Measurements from ENCODE around the gene KCNAB1. TPM values are rescaled to one million over a fixed set of nuclear protein-coding genes. Genes with fewer than 3 reads are reported as not detected.
A peak's percentile ranks its signal among the peaks of the same experiment; 100 is the strongest.

KCNAB1 gene
- total RNA-seq, 2 experiments from 2014 or later, result not detected

DNA sequence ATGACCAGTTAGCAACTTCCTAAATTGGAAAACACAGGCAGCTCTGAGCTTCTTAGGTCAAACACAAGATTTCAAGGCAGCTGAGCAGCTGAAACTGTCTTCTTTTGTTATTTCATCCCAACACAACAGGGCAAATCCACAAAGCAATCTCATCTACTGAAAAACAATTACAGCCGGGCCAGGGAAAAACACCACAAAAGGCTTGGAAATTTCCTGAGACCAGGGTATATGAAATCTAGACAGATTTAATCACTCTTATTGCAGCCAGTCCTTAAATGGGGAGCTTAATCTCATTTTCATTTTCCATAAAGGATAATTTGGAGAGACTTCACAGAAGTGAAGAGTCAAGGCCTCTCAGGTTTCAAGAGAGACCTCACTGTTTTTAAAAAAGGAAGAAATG lies 252.7 kb downstream of the KCNAB1 start:
- POLR2A ChIA-PET, result no interaction called here
- Mint-ChIP-seq H3K27ac (no peak overlapping the region), H3K27me3 (peaks cover 18% of the 10 kb centered on the region), H3K4me3 (no peak overlapping the region), H3K9me3 (no peaks in the 10 kb centered on the region), H3K4me1 (no peaks in the 10 kb centered on the region), H3K36me3 (ENCODE audit: low read depth) (no peaks in the 10 kb centered on the region)
- no peak for DNase-seq
- CTCF ChIA-PET, result interaction anchor here (1.0 kb wide), 1 partner anchor 10 kb away, joined by 3 read pairs; no protein-coding TSS in a partner anchor

DNA sequence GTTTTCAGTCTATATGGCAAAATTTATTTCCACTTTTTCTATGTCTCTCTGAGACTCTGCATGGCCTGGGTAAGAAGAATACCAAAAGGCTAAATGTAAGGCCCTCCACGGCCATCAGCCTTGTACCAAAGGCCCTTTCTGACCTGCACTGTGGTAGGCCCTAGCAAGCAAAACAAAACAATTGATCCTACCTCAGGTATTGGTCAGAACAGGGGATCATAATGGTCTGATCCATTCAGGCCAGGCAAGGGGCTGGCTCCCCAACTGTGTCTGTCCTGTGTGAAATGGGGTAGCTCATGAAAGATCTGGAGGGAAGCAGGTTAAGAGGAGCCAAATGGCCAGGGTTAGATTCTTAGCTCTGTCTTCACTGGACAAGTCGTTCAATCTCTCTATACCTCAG lies 253.3 kb downstream of the KCNAB1 start:
- Mint-ChIP-seq H3K9me3 (no peaks in the 10 kb centered on the region), H3K27me3 (peaks cover 18% of the 10 kb centered on the region), H3K4me1 (no peaks in the 10 kb centered on the region), H3K4me3 (no peak overlapping the region), H3K27ac (no peak overlapping the region), H3K36me3 (ENCODE audit: low read depth) (no peaks in the 10 kb centered on the region)
- POLR2A ChIA-PET, result no interaction called here
- DNase-seq, result no peak
- CTCF ChIA-PET, result interaction anchor here (1.0 kb wide), 1 partner anchor 9 kb away, joined by 3 read pairs; no protein-coding TSS in a partner anchor

DNA sequence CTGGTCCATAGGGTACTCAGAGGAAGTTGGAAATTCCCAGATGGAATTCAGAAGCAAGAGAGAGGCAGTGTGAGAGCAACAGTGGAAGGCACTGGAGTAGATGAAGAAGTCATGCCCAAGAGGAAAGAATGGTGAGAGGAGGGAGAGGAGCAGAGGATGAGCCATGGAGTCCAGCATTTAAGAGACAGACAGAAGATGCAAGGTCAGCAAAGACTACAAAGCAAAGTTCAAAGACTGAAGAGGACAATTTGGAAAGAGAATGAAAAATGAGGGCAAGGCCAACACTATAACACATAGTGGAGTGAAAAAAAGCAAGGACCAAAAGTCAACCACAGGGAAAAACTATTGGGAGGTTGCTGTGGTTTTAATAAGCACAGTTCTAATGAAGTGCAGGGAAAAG lies 255.8 kb downstream of the KCNAB1 start:
- Mint-ChIP-seq H3K9me3 (no peaks in the 10 kb centered on the region), H3K36me3 (ENCODE audit: low read depth) (no peaks in the 10 kb centered on the region), H3K27ac (no peak overlapping the region), H3K27me3 (peaks cover 19% of the 10 kb centered on the region), H3K4me1 (no peaks in the 10 kb centered on the region), H3K4me3 (no peak overlapping the region)
- ChIA-PET CTCF (no interaction called here), POLR2A (no interaction called here)
- no peak for DNase-seq

DNA sequence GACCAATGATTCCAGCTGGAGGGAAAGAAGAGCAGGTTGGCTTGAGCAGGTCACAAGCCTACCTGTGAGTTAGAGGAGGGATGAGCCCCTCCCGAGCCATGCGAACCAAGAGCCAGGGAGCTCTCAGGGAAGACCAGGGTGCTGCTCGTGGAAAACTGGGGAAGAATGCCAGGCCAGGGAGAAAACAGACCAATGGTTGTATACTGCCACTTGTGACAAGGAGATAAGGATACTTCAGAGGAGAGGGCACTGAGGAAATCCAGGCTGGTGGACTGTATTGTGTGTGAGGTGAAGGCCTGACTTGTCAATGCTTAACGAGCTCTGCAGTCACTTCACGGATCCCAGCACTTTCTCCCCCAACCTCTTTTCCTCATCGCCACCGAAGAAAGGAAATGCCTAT lies 256.9 kb downstream of the KCNAB1 start:
- Mint-ChIP-seq H3K27ac (no peak overlapping the region), H3K4me1 (no peaks in the 10 kb centered on the region), H3K27me3 (peaks cover 20% of the 10 kb centered on the region), H3K4me3 (no peak overlapping the region), H3K36me3 (ENCODE audit: low read depth) (no peaks in the 10 kb centered on the region), H3K9me3 (no peaks in the 10 kb centered on the region)
- DNase-seq, result no peak
- POLR2A ChIA-PET, result no interaction called here
- CTCF ChIA-PET, result interaction anchor here (0.5 to 1.4 kb wide), 3 partner anchors 17 to 1229 kb away, joined by 3 to 5 read pairs (median 4); no protein-coding TSS in a partner anchor

DNA sequence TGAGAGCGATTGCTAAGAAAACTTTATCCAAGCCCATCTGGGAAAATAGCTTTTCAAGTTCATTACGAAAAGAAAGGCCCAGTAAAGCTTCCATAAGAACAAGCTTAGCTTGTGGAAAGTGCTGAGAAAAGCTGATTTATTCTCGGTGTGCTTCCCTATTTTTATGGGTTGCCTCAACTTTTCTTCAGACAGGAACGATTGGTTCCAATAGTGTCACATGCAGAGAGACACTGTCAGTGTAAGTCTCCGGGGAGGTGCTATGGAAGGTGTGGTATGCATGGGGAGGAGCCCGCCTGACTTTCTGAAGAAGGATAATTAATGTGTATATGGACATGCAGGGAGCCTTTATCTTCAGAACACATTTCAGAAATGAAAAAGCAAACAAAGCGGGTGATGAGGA lies 257.3 kb downstream of the KCNAB1 start:
- H3K4me1 Mint-ChIP-seq, result no peaks in the 10 kb centered on the region
- no peak for DNase-seq
- no peak overlapping the region for H3K27ac Mint-ChIP-seq
- H3K27me3 Mint-ChIP-seq, result peaks cover 20% of the 10 kb centered on the region
- ChIA-PET POLR2A (no interaction called here), CTCF (interaction anchor here (1.4 kb wide), 2 partner anchors 17 to 20 kb away, joined by 4 to 5 read pairs; no protein-coding TSS in a partner anchor)
- no peaks in the 10 kb centered on the region for H3K9me3 Mint-ChIP-seq
- H3K4me3 Mint-ChIP-seq, result no peak overlapping the region
- H3K36me3 Mint-ChIP-seq (ENCODE audit: low read depth), result no peaks in the 10 kb centered on the region

DNA sequence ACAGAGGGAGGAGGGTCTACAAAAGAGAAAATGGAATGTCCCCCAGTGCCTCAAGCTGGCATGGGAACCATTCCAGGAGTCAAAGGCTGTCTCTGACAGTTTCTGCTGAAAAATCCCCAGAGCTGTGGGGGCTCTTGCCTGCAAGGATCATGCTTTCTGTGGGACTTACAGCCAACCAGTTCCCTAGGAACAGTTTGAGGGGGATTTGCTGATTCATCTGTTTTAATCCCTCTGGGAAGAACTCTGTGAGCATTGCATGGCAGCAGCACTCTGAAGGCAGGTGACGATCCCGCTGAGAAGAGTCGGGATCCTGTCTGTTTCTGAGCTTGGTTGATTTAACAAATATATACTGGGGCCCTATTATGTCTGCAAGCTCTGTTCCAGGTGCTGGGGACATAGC lies 258.5 kb downstream of the KCNAB1 start:
- ChIA-PET POLR2A (no interaction called here), CTCF (interaction anchor here (0.5 kb wide), 1 partner anchor 338 kb away, joined by 5 read pairs; no protein-coding TSS in a partner anchor)
- Mint-ChIP-seq H3K27me3 (peaks cover 24% of the 10 kb centered on the region), H3K4me1 (no peaks in the 10 kb centered on the region), H3K36me3 (ENCODE audit: low read depth) (no peaks in the 10 kb centered on the region), H3K4me3 (no peak overlapping the region), H3K27ac (no peak overlapping the region), H3K9me3 (no peaks in the 10 kb centered on the region)
- no peak for DNase-seq

DNA sequence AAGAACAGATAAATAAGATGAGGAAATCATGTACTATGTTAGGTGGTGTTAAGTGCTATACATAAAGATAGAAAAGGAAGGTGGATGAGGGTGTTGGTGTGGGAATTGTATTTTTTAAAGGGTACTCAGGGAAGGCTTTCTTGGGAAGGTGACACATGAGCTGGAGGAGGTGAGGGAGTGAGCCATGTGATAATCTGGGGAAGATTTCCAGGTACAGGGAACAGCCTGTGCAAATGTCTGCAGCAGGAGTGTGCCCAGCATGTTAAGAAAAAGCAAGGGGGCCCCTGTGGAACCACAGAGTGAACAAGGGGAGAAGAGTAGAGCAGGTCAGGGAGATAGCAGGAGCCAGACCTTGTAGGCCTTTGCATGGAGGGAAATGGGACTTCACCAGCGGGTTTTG lies 258.9 kb downstream of the KCNAB1 start:
- no peaks in the 10 kb centered on the region for H3K4me1 Mint-ChIP-seq
- DNase-seq, result no peak
- H3K9me3 Mint-ChIP-seq, result no peaks in the 10 kb centered on the region
- H3K27me3 Mint-ChIP-seq, result peaks cover 27% of the 10 kb centered on the region
- H3K27ac Mint-ChIP-seq, result no peak overlapping the region
- ChIA-PET CTCF (interaction anchor here (0.5 kb wide), 1 partner anchor 339 kb away, joined by 5 read pairs; no protein-coding TSS in a partner anchor), POLR2A (no interaction called here)
- no peak overlapping the region for H3K4me3 Mint-ChIP-seq
- no peaks in the 10 kb centered on the region for H3K36me3 Mint-ChIP-seq (ENCODE audit: low read depth)

DNA sequence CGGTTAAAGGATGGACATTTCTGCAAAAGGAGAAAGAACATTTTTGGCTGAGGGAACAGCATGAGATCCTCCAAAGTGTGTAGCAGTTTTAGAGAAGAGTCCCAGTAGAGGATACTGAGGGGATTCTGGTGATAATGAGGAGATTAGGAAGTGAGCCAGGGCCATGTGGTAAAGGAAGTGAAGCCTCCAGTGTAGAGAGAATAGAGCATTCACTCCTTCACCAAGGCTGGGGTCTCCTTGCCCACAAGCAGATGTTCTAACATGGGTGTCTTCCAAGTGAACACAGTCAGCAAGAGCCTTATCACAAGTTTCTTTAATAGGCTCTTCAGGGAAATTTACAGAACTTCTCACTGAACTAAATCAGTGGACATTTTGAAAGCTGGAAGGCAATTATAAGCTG lies 260.9 kb downstream of the KCNAB1 start:
- ChIA-PET POLR2A (no interaction called here), CTCF (no interaction called here)
- H3K27me3 Mint-ChIP-seq, result peaks cover 39% of the 10 kb centered on the region

DNA sequence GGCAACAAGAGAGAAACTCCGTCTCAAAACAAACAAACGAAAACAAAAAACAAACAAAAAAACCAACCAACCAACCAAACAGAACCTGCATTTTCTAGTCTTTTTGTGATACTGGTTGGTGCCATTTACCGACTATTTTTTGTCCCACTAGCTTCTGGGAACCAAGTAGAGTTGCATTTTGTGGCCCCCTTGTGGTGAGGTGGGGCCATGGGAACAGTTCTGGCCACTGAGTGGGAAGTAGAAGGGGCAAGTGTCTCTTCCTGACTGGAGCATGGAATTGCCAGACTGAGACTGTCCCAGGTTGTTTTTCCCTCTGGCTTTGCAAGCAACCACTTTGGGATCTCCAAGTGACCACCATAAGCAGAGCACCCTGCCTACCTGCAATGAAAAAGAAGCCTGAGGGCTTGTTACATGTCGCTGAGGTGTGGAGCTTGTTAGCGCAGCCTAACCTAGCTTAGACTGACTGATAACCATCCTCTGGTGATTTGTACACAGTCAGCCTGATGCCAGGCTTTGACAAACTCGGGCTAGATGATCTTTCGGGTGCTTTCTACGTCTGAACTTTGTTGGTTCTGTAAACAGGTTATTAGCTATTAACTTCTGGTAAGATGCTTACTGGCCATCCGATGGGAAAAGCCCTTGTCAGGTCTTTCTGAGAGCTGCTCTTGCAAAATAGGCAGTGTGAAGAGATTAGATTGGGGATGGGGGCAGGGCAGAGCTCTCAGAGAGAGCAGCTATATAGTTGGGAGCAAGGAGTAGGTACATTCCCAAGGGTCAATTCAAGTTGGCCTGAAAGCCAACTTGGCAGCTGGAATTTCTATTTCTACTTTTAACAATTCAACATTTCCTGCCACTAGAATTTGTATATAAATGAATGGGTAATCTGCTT lies 262.3 kb downstream of the KCNAB1 start:
- Mint-ChIP-seq H3K27ac (no peak overlapping the region), H3K36me3 (ENCODE audit: low read depth) (no peaks in the 10 kb centered on the region), H3K9me3 (no peaks in the 10 kb centered on the region), H3K4me3 (no peak overlapping the region), H3K27me3 (peaks cover 42% of the 10 kb centered on the region), H3K4me1 (no peaks in the 10 kb centered on the region)
- DNase-seq, result peak; percentile 19
- ChIA-PET CTCF (interaction anchor here (0.5 to 1.6 kb wide), 5 partner anchors 9 to 521 kb away, joined by 3 to 6 read pairs (median 4); no protein-coding TSS in a partner anchor), POLR2A (no interaction called here)

More for the DNA sequence above, 260.9 kb downstream of the KCNAB1 start:
- no peaks in the 10 kb centered on the region for H3K9me3 Mint-ChIP-seq
- no peaks in the 10 kb centered on the region for H3K36me3 Mint-ChIP-seq (ENCODE audit: low read depth)
- H3K4me1 Mint-ChIP-seq, result no peaks in the 10 kb centered on the region
- H3K4me3 Mint-ChIP-seq, result no peak overlapping the region
- DNase-seq, result no peak
- H3K27ac Mint-ChIP-seq, result no peak overlapping the region

DNA sequence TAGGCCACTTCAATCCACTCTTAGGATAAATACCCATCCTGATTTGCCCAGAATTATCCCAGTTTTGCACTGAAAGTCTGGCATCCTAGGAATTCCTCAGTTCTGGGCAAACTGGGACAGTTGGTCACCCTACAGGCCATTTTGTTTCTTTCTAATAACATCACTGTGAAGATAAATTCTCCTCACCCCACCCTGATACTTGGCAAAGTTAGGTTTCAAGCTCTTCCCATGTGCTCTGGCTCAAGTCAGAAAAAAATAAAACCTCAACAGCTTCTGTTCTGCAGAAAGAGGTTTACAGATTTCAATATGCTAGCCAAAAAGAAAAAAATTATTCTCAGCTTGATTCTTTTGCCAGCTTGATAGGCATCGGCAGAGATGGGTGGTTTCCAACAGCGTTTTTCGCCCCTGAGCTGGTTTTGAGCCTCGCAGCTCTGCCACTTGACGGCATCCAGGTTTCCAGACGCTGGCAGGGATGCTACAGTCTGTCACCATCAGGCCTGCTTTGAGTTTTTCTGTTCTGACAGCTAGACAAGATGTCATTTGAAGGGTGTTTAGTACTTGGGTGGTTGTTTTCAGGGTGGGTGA lies 263.2 kb downstream of the KCNAB1 start:
- H3K4me1 Mint-ChIP-seq, result no peaks in the 10 kb centered on the region
- no peaks in the 10 kb centered on the region for H3K9me3 Mint-ChIP-seq
- H3K27ac Mint-ChIP-seq, result no peak overlapping the region
- H3K27me3 Mint-ChIP-seq, result peaks cover 41% of the 10 kb centered on the region
- H3K36me3 Mint-ChIP-seq (ENCODE audit: low read depth), result no peaks in the 10 kb centered on the region
- H3K4me3 Mint-ChIP-seq, result no peak overlapping the region
- POLR2A ChIA-PET, result no interaction called here
- CTCF ChIA-PET, result interaction anchor here (0.6 to 1.6 kb wide), 6 partner anchors 10 to 1240 kb away, joined by 3 to 7 read pairs (median 4); no protein-coding TSS in a partner anchor
- no peak for DNase-seq

DNA sequence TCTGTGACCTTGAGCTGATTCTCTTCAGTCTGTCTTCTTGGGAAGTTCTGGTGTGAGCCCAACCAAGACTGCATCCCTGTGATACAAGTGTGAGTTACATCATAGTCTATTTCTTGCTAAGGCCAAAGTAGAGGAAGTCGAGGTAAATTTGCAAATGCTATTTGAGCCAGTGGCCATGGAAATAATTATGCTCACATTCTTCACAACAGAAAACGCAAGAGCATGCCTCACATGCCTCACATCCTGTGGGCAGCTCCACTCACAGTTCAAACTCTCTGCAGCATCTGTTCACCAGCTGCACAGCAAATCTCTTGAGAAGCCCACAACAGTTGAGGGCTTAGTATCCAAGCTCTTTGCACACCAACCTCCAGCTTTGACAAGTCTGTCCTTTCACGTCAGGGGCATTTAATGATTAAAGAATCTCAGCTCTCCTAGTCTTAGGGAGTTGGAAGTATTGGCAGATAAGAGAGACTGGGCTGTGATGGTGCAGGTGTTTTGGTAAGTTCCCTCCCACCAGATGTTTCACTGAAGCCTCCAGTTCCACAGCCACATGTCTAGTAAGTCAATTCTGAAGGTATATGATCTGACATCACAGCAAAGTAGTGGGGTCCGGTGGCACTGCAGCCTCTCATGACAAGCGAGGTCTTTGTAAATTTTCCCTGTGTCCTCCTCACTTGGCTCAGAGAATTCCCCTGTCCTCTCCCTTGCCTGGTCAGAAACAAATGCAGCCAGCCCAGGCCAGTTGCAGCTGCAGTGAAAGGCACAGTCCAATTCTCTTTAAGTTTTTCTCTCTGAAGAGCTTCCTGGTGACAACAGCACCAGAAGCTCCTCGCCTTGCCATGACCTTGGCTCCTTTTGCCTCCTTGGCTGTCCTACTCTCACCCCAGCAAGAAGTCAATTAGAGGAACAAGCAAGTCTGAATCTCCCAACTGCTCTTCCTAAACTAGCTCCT lies 268.4 kb downstream of the KCNAB1 start:
- Mint-ChIP-seq H3K9me3 (no peaks in the 10 kb centered on the region), H3K4me3 (no peak overlapping the region), H3K36me3 (ENCODE audit: low read depth) (no peaks in the 10 kb centered on the region), H3K27me3 (peaks cover 45% of the 10 kb centered on the region), H3K27ac (no peak overlapping the region), H3K4me1 (no peaks in the 10 kb centered on the region)
- ChIA-PET CTCF (no interaction called here), POLR2A (no interaction called here)
- no peak for DNase-seq

DNA sequence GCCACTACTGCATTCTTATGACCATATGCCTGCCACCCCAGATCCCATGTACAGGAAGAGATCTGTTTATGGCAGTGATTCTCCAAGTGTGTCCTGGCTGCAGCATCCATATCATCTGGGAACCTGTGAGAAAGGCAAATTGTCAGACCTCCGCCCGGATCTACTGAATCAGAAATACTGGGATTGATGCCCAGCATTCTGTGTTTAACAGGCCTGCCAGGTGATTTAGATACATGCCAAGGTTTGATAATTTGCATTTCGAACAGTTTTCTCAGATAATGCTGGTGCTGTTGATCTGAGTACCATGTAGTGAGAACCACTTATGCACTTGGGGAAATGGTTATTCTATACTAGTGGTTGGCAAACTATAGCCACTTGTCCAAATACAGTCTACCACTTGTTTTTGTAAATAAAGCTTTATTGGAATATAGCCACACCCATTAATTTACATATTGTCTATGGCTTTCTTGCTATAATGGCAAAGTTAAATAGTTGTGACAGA lies 269.1 kb downstream of the KCNAB1 start:
- H3K27ac Mint-ChIP-seq, result no peak overlapping the region
- no peaks in the 10 kb centered on the region for H3K4me1 Mint-ChIP-seq
- ChIA-PET POLR2A (no interaction called here), CTCF (interaction anchor here (0.6 kb wide), 1 partner anchor 129 kb away, joined by 3 read pairs; no protein-coding TSS in a partner anchor)
- no peaks in the 10 kb centered on the region for H3K9me3 Mint-ChIP-seq
- H3K36me3 Mint-ChIP-seq (ENCODE audit: low read depth), result no peaks in the 10 kb centered on the region
- no peak overlapping the region for H3K4me3 Mint-ChIP-seq
- H3K27me3 Mint-ChIP-seq, result peaks cover 40% of the 10 kb centered on the region
- no peak for DNase-seq

All from activated CD4-positive, alpha-beta T cell treated with anti-CD3 and anti-CD28 coated beads, Interleukin-2, amount 10 ng/mL, durations not matched to agents 7 days and 5 days (primary cell).